DMS79 (cell line): ENCODE measurements around the gene LRRC8E.

Source experiments
- DNase-seq: peaks from one replicate; lab custom pipeline; 2025; lab: John Stamatoyannopoulos, UW

LRRC8E gene

DNA sequence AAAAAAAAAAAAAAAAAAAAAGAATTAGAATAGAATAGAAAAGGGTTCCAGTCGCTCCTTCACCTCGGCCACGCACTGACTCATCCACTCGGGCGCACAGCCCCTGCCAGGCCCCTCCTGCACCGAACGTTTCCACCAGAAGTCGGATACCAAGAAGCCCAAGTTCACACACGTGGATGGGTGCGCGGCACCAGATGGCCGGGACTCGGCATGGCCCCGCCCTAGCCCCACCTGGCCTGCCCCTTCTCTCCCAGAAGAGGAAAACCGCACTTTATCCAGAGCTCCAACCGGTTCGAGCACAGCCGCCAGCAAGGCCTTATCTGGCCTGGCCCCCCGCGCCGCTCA lies 20.0 kb upstream of the LRRC8E start:
- DNase-seq: no peak

DNA sequence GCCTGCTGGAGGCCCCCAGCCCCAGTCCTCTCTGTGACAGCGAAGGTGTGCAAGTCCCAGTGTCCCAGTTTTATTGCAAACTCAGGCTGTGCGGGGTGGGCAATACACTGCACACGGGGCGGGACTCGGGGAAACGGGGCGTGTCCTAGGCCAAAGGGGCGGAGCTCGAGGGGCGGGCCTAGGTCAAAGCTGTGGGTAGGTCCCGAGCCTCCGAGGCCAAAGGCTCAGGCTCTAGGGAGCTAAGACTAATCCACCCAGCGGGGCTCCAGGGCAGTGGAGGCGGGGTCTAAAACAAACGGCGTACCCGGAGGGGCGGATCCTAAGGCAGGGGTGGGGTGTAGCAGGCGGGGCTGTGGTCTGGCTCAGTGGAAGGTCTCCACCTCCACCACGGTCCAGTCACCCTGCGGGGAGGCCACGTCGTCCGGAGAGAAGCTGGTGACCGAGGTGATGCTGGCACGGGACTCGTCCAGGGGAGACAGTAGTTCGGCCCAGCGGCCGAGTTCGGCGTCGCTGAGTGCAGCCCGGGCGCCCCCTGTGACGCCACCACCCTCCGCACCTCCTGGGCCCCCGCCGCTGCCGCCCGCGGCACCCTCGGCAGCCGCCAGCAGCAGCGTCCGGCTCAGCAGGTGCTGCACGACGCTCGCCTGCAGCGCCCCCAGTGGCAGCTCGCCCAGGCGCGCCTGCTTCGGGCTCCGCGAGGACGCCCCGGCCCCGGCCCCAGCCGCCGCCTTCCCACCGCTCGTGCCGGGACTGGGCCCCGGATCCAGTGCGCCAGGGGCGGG lies 19.4 kb upstream of the LRRC8E start:
- no peak for DNase-seq

DNA sequence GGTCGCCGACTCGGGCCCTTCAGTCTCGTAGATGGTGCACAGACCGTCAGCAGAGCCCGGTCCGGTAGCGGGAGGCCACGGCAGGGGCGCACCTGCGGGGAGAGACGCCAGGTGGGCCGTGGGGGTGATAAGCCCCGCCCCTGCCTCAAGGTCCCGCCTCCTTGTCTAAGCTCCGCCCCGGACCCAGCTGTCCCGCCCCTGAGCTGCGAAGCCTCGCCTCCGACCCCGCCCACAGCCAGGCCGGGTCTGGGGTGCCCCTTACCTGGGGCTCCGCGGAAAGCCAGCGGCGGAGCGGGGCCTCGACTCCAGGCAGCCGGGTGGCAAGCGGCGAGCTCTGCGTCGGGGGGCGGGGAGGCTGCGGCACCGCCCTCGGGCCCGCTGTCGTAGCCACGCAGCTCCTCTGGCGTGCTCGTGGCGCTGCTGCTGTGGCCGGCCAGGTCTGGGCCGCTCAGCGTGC lies 18.8 kb upstream of the LRRC8E start:
- DNase-seq: no peak

DNA sequence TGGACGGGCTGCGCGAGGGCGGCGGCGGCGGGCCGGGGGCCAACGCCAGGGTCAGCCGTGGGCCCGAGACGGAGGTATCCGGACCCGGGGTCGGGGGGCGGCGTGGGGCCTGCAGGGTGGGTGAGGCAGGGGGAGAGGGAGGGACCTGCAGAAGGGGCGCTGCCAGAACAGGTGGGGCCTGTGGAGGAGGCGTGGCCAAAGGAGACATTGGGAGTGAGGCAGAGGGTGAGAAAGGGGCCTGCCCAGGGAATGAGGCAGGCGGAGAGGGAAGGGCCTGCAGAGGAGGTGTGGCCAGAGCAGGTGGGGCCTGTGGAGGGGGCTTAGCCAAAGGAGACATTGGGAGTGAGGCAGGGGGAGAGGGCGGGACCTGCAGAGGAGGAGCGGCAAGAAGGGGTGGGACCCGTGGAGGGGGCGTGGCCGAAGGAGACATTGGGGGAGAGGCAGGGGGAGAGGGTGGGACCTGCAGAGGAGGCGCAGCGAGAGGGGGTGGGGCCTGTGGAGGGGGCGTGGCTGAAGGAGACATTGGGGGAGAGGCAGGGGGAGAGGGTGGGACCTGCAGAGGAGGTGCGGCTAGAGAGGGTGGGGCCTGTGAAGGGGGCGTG lies 18.3 kb upstream of the LRRC8E start:
- DNase-seq: no peak

DNA sequence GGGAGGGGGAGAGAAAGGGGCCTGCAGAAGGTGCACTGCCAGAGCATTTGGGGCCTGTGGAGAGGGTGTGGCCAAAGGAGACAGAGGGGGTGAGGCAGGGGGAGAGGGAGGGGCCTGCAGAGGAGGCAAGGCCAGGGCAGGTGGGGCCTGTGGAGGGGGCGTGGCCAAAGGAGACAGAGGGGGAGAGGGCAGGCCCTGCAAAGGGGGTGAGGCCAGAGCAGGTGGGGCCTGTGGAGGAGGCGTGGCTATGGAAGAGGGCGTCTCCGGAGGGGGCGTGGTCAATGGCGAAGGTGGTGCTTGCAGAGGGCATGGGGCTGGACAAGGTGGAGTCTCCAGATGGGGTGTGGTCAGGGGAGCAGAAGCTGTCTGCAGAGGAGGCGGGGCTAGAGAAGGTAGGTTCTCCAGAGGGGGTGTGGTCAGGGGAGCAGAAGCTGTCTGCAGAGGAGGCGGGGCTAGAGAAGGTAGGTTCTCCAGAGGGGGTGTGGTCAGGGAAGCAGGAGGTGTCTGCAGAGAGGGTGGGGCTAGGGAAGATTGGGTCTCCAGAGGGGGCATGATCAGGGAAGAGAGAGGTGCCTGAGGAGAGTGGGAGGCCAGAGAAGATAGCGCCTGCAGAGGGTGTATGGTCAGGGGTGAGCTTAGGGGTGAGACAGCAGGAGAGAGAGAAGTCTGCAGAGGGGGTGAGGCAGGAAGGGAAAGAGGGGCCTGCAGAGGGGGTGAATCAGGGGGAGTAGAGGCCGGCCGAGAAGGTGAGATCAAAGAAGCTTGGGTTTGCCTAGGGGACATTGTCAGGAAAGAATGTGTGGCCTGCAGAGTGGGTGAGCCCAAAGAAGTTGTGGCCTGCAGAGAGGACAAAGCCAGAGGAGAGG lies 17.5 kb upstream of the LRRC8E start:
- DNase-seq: no peak

DNA sequence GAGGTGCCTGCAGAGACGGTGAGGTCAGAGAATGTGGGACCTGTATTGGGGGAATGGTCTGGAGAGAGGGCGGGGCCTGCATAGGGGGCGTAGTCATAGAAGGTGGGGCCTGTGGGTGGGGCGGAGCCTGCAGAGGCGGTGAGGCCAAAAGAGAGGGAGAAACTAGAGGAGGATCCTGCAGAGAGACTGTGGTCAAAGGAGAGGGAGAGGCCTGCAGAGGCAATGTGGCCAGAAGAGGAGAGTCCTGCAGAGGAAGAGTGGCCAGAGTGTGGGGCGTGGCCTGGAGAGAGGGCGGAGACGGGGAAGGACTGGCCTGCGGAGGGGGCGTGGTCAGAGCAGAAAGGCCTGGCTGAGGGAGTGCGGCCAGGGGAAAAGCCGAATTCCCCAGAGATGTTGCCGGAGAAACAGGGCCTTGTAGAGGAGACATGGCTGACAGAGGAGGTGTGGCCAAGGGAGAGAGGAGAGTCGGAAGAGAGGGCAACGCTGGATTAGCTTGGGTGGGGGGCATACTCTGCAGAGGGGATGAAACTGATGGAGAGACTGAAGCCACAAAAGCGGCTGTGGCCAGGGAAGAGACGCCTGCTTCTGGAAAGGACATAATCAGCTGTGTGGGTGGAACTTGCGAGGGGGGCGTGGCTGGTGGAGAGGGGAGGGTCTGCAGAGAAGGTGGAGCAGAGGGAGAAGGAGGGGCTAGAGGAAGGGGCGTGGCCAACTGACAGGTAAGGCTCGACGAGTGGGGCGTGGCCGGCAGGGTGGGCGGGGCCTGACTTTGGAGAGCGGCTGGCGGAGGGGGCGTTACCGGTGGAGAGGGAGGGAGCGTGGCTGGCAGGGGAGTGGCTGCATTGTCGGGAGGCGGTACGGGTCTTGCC lies 16.6 kb upstream of the LRRC8E start:
- DNase-seq: no peak

DNA sequence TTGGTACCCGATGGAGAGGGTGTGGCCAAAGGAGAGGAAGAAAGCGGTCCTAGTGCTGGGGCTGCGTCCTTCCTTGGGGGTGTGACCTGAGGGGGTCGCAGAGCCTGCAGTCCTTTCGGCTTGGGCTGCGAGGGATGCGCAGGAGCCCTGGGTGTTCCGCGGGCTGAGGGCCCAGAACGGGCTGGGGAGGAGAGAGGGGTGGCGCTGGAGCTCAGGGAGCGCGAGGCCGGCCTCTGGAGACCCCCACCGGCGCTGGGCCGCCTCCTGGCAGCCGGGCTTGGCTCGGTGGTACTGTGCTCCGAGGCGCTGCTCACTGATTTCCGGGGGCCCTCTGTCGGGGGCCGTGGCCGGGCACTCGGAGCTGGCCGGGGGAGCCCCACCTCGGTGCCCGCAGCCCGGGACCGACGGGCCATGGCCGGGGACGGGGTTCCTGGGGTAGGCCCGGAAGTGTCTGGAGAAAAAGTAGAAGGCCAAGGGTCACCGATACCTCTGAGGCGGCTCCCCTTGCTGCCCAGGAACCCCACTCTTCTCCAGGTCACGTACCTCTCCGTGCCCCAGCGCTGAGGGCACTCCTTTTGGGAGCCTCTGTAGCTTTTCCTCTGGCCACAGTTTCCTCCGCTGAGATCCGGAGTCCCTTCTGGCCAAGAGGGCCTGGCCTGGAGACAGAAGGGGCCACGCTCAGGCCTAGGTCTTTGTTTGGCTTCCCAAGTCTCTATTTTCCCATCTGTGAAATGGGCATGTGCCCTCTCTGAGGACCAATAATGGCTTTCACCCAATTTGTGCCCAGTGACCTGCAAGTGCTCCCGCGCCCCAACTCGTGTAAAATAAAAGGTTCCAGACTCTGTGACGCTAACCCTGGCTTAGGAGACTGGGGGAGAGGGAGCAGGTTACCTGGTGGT lies 15.8 kb upstream of the LRRC8E start:
- no peak for DNase-seq

DNA sequence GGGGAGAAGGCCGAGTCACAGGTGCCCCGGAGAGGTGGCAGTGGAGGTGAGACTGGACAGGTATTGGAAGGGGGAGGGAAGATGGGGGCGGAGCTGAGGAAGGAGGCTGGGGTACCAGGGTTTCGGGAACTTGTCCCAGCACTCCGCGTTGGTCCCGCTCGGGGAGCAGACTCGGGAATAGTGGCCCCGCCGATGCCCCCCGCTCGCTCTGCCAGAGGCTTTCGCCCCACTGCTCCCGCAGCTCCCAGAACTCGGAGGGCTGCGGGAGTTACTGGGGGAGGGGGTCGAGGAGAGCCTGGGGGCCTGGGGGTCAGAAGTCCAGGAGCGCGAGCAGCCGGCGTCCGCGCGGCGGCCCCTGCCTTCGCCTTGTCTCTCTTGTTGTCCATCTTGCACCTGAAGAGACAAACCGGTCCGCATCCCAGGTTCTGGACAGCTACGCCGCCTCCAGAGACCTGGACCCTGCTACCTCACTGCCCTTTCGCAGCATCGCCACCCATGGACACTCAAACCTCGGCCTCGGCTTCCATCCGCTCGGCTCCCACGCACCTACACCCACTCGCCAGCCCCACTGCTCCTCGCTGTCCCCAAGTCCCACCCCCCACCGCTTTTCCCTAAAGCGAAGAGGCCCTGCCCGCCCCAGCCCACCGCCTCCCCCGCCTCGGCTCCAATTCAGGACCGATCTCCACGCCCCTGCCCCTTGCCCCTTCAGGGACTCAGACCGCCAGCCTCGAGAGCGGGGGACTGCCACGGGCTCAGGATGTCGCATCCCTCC lies 14.8 kb upstream of the LRRC8E start:
- DNase-seq: peak; percentile 38

DNA sequence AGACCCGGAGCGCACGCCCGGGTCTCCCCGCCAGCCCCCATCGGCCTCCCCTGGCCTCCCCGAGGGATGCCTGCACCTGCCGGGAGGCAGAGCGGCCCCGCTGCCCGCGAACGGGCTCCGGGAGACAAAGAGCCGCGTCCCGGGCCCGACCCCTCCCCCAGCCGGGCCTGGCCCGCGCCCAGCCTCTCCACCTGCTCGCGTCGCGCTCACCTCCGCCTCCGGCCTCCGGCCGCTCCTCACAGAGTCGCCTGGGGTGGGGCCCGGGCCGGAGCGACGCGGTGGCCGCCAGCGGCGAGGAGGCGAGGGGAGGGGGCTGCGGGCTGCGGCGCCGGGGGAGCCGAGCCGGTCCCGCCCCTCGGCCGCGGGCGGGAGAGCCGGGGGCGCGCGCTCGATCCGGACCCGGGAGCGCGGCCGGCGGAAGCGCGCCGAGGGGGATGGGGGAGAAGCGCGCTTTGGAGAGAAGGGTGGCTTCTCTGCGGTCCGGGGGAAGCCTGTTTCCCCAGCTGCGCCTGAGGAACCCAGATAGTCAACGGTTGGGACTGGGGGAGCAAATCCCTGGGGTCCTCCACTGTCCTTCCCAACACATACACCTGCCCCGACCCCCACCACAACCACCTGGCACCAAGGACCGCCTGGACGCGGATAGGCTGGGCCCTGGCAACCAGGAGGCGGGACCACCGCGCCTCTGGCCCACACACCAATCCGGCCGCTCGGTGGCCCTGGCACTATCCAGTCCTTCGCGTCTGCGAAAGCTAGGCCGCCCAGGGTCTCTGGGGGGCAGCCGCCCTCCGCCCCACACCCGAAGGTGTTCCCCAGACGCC lies 14.0 kb upstream of the LRRC8E start, which contains the start of gene PRR36:
Gene PRR36 (minus strand): TSS at position 315 of the 821 bp plus-strand sequence. CDS start 701 bp downstream, outside the sequence.
- DNase-seq: peak; percentile 90

DNA sequence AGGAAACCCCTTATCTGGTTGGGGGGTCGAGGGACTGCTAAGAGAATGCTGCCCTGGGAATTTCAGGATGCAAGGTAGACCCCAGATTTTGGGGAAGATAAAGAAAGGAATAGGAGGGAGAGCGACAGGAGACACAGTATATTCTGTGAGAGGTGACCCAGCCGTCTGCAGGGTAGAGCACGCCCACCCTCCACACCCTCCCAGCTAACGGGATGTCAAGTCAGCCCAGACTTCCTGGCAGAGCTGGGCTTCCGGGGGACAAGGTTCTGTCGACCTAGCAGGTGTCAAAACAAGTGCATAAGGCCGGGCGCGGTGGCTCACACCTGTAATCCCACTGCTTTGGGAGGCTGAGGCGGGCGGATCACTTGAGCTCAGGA lies 13.4 kb upstream of the LRRC8E start:
- DNase-seq: no peak

DNA sequence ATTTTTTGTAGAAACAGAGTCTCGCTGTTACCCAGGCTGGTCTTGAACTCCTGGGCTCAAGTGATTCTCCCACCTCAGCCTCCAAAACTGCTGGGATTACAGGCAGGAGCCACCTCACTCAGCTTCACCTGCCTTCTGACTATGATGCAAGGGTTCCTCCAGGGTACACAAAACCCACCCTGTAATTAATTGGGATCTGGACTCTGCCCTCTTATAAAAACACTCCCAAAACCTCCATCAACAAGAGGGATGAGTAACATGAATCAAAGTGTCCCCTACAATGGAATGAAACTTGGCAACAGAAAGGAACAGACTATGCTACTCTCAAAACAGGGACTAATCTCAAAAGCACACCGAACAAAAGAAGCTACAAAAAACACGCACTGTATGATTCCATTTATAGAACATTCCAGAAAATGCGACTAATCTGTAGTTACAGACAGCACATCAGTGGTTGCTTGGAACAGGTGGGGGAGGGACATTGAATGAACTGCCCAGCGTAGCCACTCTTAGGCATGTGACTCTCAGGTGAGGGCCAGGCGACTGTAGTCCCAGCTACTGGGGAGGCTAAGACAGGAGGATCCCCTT lies 11.0 kb upstream of the LRRC8E start:
- no peak for DNase-seq

DNA sequence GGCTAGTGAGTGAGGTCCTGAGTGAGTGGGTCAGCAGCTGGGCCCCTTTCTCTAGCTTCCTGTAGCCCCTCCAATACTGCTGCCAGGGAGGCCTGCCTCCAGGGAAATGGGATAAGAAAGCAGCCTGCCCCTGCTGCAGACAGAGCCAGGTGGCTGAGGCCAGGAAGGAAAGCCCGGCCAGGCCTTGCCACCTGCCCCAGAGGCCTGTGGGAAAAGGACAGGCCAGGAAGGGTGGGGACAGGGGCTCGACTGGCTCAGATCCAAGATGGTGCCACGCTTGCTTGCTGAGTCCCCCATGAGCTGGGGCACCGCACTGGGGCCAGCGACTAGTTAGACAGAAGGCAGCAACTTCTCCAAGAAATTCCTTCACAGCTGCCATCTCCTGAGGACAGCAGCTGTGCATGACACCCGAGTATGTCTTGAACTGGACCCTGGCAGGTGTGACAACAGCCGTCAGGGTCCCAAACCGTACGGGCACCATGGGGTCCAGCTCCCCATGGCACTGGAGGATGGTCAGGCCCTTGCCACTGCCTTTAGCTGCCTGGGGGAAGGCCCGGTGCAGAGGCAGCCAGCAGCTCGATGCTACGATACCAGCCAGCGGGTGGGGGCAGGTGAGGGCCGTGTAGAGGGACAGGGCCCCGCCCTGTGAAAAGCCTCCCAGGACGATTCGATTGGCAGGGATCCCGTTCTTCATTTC lies 9.1 kb upstream of the LRRC8E start:
- DNase-seq: no peak

DNA sequence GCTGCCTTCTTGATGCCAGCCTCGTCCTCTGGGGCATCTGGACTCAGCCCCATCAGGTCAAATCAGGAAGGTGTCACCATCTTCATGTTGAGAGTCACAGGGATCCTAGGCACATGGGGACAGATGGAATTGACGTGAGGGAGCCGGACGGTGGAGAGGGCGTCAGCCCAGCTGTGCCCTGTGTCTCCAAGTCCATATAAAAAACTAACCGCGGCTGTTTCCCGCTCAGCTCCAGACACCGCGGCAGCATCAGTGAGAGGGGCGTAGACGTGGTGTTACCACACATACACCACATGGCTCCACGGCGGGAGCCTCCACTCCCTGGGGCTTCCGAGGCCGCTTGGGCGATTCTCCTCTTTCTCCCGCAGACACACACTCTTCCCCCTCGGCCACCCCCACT lies 8.5 kb upstream of the LRRC8E start:
- DNase-seq: no peak

DNA sequence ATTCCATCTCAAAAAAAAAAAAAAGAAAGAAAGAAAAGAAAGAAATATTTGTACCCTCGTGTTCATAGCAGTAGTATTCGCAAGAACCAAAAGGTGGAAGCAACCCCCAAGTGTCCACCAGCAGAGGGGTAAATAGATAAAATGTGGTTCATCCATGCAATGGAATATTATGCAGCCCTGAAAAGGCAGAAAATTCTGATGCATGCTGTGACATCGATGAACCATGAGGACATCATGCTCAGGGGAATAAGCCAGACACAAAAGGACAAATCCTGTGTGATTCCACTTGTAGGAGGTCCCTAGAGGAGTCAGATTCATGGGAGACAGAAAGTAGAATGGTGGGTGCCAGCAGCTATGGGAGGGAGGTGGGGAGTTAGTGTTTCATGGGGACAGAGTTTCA lies 6.4 kb upstream of the LRRC8E start:
- no peak for DNase-seq

DNA sequence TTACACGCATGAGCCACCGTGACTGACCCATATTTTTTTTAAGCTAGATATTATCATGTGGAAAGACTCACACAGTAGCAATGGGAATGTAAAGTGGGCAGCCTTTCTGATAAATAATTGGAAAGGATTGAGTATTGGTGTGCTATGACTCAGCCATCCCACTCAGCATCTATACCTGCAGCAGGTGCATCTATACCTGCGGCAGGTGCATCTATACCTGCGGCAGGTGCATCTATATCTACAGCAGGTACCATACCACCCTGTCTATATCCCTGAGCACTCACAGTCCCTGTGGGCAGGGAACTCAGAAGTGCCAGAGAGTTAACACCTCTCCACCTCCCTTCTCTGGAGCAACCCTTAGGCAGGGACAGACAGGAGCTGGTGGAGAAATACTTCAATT lies 5.2 kb upstream of the LRRC8E start:
- no peak for DNase-seq

DNA sequence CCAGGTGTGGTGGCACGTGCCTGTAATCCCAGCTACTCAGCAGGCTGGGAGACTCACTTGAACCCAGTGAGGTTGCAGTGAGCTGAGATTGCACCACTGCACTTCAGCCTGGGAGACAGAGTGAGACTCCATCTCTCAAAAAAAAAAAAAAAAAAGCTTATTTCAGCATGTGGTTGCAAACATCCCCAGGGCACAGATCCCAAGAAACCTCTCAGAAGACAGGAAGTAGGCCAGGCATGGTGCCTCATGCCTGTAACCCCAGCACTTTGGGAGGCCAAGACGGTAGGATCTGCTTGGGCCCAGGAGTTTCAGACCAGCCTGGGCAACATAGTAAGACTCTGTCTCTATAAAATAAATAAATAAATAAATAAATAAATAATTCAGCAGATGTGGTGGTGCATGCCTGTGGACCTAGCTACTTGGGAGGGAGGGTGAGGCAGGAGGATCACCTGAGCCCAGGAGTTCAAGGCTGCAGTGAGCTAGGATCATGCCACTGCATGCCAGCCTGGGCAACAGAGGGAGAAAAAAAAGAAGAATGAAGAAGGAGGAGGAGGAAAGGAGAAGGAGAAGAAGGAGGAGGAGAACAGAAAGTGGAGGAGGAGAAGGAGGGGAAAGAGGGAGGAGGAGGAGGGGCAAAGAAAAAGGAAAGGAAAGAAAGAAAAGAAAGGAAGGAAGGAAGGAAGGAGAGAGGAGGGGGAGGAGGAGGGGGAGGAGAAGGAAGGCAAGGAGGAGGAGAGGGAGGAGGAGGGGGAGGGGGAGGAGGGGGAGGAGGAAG lies 4.3 kb upstream of the LRRC8E start:
- no peak for DNase-seq

DNA sequence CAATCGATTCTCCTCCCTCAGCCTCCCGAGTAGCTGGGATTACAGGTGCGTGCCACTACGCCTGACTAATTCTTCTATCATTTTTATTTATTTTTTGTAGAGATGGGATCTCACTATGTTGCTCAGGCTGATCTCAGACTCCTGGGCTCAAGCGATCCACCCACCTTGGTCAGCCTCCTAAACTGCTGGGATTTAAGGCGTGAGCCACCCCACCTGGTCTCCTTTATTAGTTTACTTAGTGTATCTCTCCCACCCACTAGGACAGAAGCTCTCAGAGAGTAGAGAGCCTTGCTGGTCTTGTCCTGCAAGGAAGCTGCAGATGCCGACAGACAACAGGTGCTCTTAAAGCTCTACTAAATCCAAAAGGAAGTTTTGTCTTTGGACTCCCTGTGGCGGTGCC lies 2.5 kb upstream of the LRRC8E start:
- no peak for DNase-seq
